ENCODE data around the gene MCC. TPM values are rescaled to one million over a fixed set of nuclear protein-coding genes. Genes with fewer than 3 reads are reported as not detected.

The MCC gene
- total and polyA plus RNA-seq, 2 donors (not counting 1 experiment from before 2014, with no cell fraction given) = 0.09 to 0.32 TPM

DNA sequence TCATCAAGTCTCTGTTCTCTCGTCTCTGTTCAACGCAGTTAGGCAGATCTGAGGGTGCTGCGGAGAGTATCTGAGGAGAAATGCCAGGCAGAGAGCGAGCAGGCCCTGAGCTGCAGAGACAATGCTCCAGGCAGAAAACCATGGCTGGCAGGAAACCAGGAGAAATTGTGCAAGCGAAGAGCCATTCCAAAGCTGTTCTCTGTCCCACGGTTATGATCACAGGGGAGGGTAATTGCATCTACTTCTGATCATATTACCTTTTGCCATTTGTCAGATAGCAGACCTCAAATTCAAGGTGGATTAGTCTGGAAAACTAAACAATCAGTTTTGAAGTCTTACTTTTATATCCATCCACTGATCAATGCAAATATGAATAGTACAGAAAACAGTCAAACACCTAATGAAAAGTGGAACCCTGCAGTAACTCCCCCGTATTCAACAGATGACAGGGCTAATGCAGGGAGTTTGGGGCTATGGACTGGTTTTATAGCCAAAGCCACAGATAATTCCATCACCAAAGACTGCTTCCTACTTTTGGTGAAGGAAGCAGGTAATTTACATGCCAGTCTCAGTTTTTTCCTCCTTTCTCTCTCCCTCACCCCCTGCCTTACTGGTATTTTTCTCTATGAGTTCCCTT, 283.6 kb downstream of the MCC start:
- H3K4me3 ChIP-seq (ENCODE audit: control extremely low read depth in 1 of 5, extremely low read depth in 1 of 5, insufficient read depth in 1 of 5, low read depth in 2 of 5, low read length in 4 of 5) = no peak overlapping the region
- no peak overlapping the region for H2AFZ ChIP-seq (ENCODE audit: insufficient read depth, low read depth, low read length, poor library complexity, severe bottlenecking)
- ATAC-seq (ENCODE audit: low read depth) (no peak), DNase-seq (no peak)
- H3K4me2 ChIP-seq (replicated peaks; ENCODE audit: low read depth, low read length, poor library complexity, severe bottlenecking) = no peak overlapping the region
- H3K9me3 ChIP-seq (ENCODE audit: control extremely low read depth in 1 of 3, control insufficient read depth in 2 of 3, insufficient read depth in 1 of 3, low read length in 2 of 3) = no peaks in the 10 kb centered on the region
- CTCF ChIA-PET = no interaction called here
- H3K79me2 ChIP-seq (ENCODE audit: control insufficient read depth, insufficient read depth, low read length) = no peaks in the 10 kb centered on the region
- H3K4me1 Mint-ChIP-seq = no peaks in the 10 kb centered on the region
- intact Hi-C loops (cut with micrococcal nuclease) = no loop called here
- no peaks in the 10 kb centered on the region for H3K27me3 ChIP-seq (replicated peaks in 1 of 4; ENCODE audit: control extremely low read depth in 1 of 4, control insufficient read depth in 3 of 4, insufficient read depth in 4 of 4, low read length in 3 of 4)
- TF ChIP-seq EZH2 (IDR thresholded peaks at IDR 0.05; ENCODE audit: borderline replicate concordance, insufficient read depth, low read depth, low read length, poor library complexity, severe bottlenecking) = no peak
- TF ChIP-seq, protein P1, sequence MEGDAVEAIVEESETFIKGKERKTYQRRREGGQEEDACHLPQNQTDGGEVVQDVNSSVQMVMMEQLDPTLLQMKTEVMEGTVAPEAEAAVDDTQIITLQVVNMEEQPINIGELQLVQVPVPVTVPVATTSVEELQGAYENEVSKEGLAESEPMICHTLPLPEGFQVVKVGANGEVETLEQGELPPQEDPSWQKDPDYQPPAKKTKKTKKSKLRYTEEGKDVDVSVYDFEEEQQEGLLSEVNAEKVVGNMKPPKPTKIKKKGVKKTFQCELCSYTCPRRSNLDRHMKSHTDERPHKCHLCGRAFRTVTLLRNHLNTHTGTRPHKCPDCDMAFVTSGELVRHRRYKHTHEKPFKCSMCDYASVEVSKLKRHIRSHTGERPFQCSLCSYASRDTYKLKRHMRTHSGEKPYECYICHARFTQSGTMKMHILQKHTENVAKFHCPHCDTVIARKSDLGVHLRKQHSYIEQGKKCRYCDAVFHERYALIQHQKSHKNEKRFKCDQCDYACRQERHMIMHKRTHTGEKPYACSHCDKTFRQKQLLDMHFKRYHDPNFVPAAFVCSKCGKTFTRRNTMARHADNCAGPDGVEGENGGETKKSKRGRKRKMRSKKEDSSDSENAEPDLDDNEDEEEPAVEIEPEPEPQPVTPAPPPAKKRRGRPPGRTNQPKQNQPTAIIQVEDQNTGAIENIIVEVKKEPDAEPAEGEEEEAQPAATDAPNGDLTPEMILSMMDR (IDR thresholded peaks at IDR 0.05) = no peak
- no peaks in the 10 kb centered on the region for H4K20me1 ChIP-seq (ENCODE audit: control insufficient read depth, insufficient read depth, low read length, poor library complexity, severe bottlenecking)
- H3K4me1 ChIP-seq (ENCODE audit: control insufficient read depth in 2 of 2, insufficient read depth in 2 of 2, low read length in 2 of 2) = no peaks in the 10 kb centered on the region
- no peak overlapping the region for H3K4me3 Mint-ChIP-seq
- H3K27me3 Mint-ChIP-seq = peaks cover 6% of the 10 kb centered on the region
- POLR2A ChIA-PET = no interaction called here
- H3K27ac ChIP-seq (ENCODE audit: low read length in 2 of 2) = no peak overlapping the region
- no peaks in the 10 kb centered on the region for H3K9me3 Mint-ChIP-seq (ENCODE audit: insufficient read depth)
- H3K9ac ChIP-seq (ENCODE audit: low read length) = no peak overlapping the region
- 94% methylated on average over 4 of the region's 7 CpGs for WGBS (ENCODE audit: insufficient coverage)
- H3K27ac Mint-ChIP-seq = no peak overlapping the region
- no peaks in the 10 kb centered on the region for H3K36me3 ChIP-seq (replicated peaks in 1 of 2; ENCODE audit: control extremely low read depth in 1 of 2, control insufficient read depth in 1 of 2, extremely low read depth in 1 of 2, insufficient read depth in 2 of 2, low read length in 1 of 2)

DNA sequence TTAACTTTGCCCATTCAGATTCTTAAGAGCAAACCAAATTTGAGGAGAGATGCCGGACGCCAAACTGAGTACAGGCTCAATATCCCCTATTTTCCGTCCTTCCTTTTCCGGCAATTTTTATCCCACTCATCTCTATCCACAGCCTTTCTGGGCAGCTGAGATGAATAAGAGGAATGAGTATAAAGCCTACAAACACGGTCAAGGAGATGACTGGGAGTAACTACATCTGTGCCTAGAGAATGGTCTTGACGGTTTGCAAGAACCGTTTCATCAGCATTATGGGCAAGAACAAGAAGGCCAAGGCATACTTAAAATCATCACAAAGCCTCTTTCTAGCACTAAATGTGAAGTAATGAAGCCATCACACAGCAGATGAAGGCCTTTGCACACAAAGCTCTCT, 284.3 kb downstream of the MCC start:
- Histone ChIP-seq H3K27ac (ENCODE audit: low read length in 2 of 2) (no peak overlapping the region), H3K27me3 (replicated peaks in 1 of 4; ENCODE audit: control extremely low read depth in 1 of 4, control insufficient read depth in 3 of 4, insufficient read depth in 4 of 4, low read length in 3 of 4) (no peaks in the 10 kb centered on the region), H2AFZ (ENCODE audit: insufficient read depth, low read depth, low read length, poor library complexity, severe bottlenecking) (no peak overlapping the region), H3K4me3 (ENCODE audit: control extremely low read depth in 1 of 5, extremely low read depth in 1 of 5, insufficient read depth in 1 of 5, low read depth in 2 of 5, low read length in 4 of 5) (no peak overlapping the region), H3K9ac (ENCODE audit: low read length) (no peak overlapping the region), H3K36me3 (replicated peaks in 1 of 2; ENCODE audit: control extremely low read depth in 1 of 2, control insufficient read depth in 1 of 2, extremely low read depth in 1 of 2, insufficient read depth in 2 of 2, low read length in 1 of 2) (no peaks in the 10 kb centered on the region), H3K9me3 (ENCODE audit: control extremely low read depth in 1 of 3, control insufficient read depth in 2 of 3, insufficient read depth in 1 of 3, low read length in 2 of 3) (no peaks in the 10 kb centered on the region), H4K20me1 (ENCODE audit: control insufficient read depth, insufficient read depth, low read length, poor library complexity, severe bottlenecking) (no peaks in the 10 kb centered on the region), H3K4me2 (replicated peaks; ENCODE audit: low read depth, low read length, poor library complexity, severe bottlenecking) (no peak overlapping the region), H3K4me1 (ENCODE audit: control insufficient read depth in 2 of 2, insufficient read depth in 2 of 2, low read length in 2 of 2) (no peaks in the 10 kb centered on the region), H3K79me2 (ENCODE audit: control insufficient read depth, insufficient read depth, low read length) (no peaks in the 10 kb centered on the region)
- DNase-seq (no peak), ATAC-seq (ENCODE audit: low read depth) (no peak)
- ChIA-PET POLR2A (no interaction called here), CTCF (no interaction called here)
- H3K27ac Mint-ChIP-seq = no peak overlapping the region
- TF ChIP-seq, protein P1 (IDR thresholded peaks at IDR 0.05) = no peak
- TF ChIP-seq EZH2 (IDR thresholded peaks at IDR 0.05; ENCODE audit: borderline replicate concordance, insufficient read depth, low read depth, low read length, poor library complexity, severe bottlenecking) = no peak
- H3K4me1 Mint-ChIP-seq = no peaks in the 10 kb centered on the region
- intact Hi-C loops (cut with micrococcal nuclease) = no loop called here
- WGBS (ENCODE audit: insufficient coverage) = no CpG with 5 or more reads among the region's 7 CpGs
- peaks cover 3% of the 10 kb centered on the region for H3K27me3 Mint-ChIP-seq
- H3K9me3 Mint-ChIP-seq (ENCODE audit: insufficient read depth) = no peaks in the 10 kb centered on the region
- no peak overlapping the region for H3K4me3 Mint-ChIP-seq

Data from B cell (primary cell).